ENCODE results near the gene EVC. TPM values are rescaled to one million over a fixed set of nuclear protein-coding genes. Genes with fewer than 3 reads are reported as not detected.

The EVC gene
- total and polyA plus RNA-seq, 2 of the 8 experiments (the other 6 are each of a cell fraction or from before 2014, with no cell fraction given): 2.6 to 9.8 TPM

DNA sequence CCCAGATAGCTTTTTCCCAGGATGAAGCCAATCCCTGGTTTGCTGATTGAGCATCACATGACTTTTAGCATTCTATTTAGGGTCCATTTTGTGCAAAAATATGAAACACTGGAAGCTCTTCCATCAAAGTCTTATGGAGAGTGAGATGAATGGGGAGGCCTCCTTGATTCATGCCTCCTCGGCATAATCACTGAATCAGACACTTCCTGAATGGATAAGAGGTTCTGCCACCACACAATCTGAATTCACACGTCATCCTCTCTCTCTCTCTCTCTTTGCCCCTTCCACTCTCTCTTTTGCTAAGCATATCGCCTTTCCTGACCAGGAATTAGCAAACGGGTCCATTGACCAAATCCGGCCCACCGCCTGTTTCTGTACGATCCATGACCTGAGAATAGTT lies 113.2 kb downstream of the EVC start:
- Histone ChIP-seq H4K20me1 (replicated peaks in 1 of 2; ENCODE audit: control insufficient read depth in 1 of 2, insufficient read depth in 2 of 2, low read length in 2 of 2) (peaks cover 4 to 35% of the 10 kb centered on the region in 2 experiments), H3K23ac (ENCODE audit: insufficient read length) (no peak overlapping the region)
- CTCF ChIA-PET (ENCODE audit: partially characterized antibody): interaction anchor here (0.7 to 7.1 kb wide), 19 partner anchors 11 to 882 kb away, joined by 3 to 110 read pairs (median 4); no protein-coding TSS in a partner anchor
- TF ChIP-seq MAFK (IDR thresholded peaks at IDR 0.05; ENCODE audit: low read depth, low read length) (no peak), CBX8 (IDR thresholded peaks at IDR 0.05; ENCODE audit: borderline replicate concordance, low read depth, low read length) (no peak), SAP30 (IDR thresholded peaks at IDR 0.05; ENCODE audit: insufficient read depth, insufficient replicate concordance, low read length) (no peak), POLR2AphosphoS5 (IDR thresholded peaks at IDR 0.05; ENCODE audit: low read depth, low read length) (no peak), CHD2 (IDR thresholded peaks at IDR 0.05; ENCODE audit: low read length) (no peak), GTF2F1 (IDR thresholded peaks at IDR 0.05; ENCODE audit: borderline replicate concordance, low read depth, low read length) (no peak), POLR2A (IDR thresholded peaks at IDR 0.05; ENCODE audit: control extremely low read depth in 1 of 2, low read depth in 2 of 2, low read length in 2 of 2) (no peak), KDM1A (IDR thresholded peaks at IDR 0.05; ENCODE audit: borderline replicate concordance, low read length) (no peak), KDM5A (IDR thresholded peaks at IDR 0.05; ENCODE audit: low read length) (no peak), SP2 (IDR thresholded peaks at IDR 0.05; ENCODE audit: low read length) (no peak), ASH2L (IDR thresholded peaks at IDR 0.05; ENCODE audit: low read length) (no peak), PHF8 (conservative IDR thresholded peaks at IDR 0.05; ENCODE audit: low read depth, low read length) (no peak)
- TF ChIP-seq, protein P1, sequence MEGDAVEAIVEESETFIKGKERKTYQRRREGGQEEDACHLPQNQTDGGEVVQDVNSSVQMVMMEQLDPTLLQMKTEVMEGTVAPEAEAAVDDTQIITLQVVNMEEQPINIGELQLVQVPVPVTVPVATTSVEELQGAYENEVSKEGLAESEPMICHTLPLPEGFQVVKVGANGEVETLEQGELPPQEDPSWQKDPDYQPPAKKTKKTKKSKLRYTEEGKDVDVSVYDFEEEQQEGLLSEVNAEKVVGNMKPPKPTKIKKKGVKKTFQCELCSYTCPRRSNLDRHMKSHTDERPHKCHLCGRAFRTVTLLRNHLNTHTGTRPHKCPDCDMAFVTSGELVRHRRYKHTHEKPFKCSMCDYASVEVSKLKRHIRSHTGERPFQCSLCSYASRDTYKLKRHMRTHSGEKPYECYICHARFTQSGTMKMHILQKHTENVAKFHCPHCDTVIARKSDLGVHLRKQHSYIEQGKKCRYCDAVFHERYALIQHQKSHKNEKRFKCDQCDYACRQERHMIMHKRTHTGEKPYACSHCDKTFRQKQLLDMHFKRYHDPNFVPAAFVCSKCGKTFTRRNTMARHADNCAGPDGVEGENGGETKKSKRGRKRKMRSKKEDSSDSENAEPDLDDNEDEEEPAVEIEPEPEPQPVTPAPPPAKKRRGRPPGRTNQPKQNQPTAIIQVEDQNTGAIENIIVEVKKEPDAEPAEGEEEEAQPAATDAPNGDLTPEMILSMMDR (IDR thresholded peaks at IDR 0.05; ENCODE audit: control extremely low read depth in 1 of 3, insufficient read depth in 1 of 3, low read depth in 1 of 3, low read length in 3 of 3): no peak

More for the DNA sequence above, 113.2 kb downstream of the EVC start:
- H3K14ac ChIP-seq (ENCODE audit: insufficient read length): no peak overlapping the region
- no peak overlapping the region for H4K8ac ChIP-seq (ENCODE audit: extremely low read depth, insufficient read depth, low read length)
- H3K9ac ChIP-seq (replicated peaks in 1 of 4; ENCODE audit: extremely low read depth in 1 of 4, low read depth in 3 of 4, low read length in 3 of 4): no peak overlapping the region
- H3K36me3 ChIP-seq (ENCODE audit: control insufficient read depth in 2 of 4, insufficient read depth in 4 of 4, low read length in 3 of 4): peaks cover 13 to 56% (median 43%) of the 10 kb centered on the region in 4 experiments; a peak in 7 of 8 replicates
- no peak overlapping the region for H3K4ac ChIP-seq (replicated peaks; ENCODE audit: insufficient read length, low read depth, low read length)
- H3K79me1 ChIP-seq (ENCODE audit: low read depth, low read length): peaks cover 9% of the 10 kb centered on the region
- H3K23me2 ChIP-seq (ENCODE audit: low read depth, low read length): peaks cover 1% of the 10 kb centered on the region; the same call in 1 of the 2 replicates
- POLR2A ChIA-PET (ENCODE audit: partially characterized antibody): no interaction called here
- no peak overlapping the region for H4K91ac ChIP-seq (replicated peaks; ENCODE audit: insufficient read length, low read length)
- no peak overlapping the region for H4K5ac ChIP-seq (ENCODE audit: insufficient read length, low read depth, low read length)
- H2BK12ac ChIP-seq (ENCODE audit: low read depth, low read length): no peak overlapping the region
- no peaks in the 10 kb centered on the region; a peak in 1 of 7 replicates for H3K27me3 ChIP-seq (replicated peaks in 1 of 4; ENCODE audit: control insufficient read depth in 3 of 4, extremely low read depth in 1 of 4, insufficient read depth in 3 of 4, low read length in 3 of 4)
- H3K4me2 ChIP-seq (ENCODE audit: insufficient read depth in 1 of 2, low read depth in 2 of 2, low read length in 2 of 2): no peak overlapping the region
- FAIRE-seq (no peak), DNase-seq (ENCODE audit: low read depth in 1 of 2, low spot score in 2 of 2) (no peak)
- H3K18ac ChIP-seq (ENCODE audit: extremely low read depth, low read length): no peak overlapping the region
- no peak overlapping the region for H2BK5ac ChIP-seq (ENCODE audit: low read depth, low read length)
- no peak overlapping the region for H3K56ac ChIP-seq (replicated peaks; ENCODE audit: insufficient read length, low read depth, low read length)
- no peak overlapping the region for H2AFZ ChIP-seq (ENCODE audit: low read length)
- no peak overlapping the region for H2BK15ac ChIP-seq (ENCODE audit: low read length)
- H3K79me2 ChIP-seq (ENCODE audit: control insufficient read depth in 1 of 2, insufficient read depth in 2 of 2, low read length in 2 of 2): no peaks in the 10 kb centered on the region
- no peaks in the 10 kb centered on the region for H3K4me1 ChIP-seq (replicated peaks in 1 of 4; ENCODE audit: control insufficient read depth in 3 of 4, insufficient read depth in 4 of 4, low read length in 3 of 4)
- no peak overlapping the region for H2BK20ac ChIP-seq (ENCODE audit: low read length)
- no peak overlapping the region for H3K27ac ChIP-seq (ENCODE audit: low read depth, low read length)
- 92% methylated on average over 7 of the region's 7 CpGs; no CpG with 5 or more reads in 1 of the 2 experiments for WGBS, 2 experiments (ENCODE audit: extremely low coverage in 1 of 2, insufficient coverage in 1 of 2, insufficient read length in 1 of 2, insufficient replicate concordance in 2 of 2, low coverage in 1 of 2, low lambda C conversion rate in 2 of 2, missing lambda C conversion rate in 1 of 2)
- H2AK5ac ChIP-seq (ENCODE audit: low read depth, low read length): no peak overlapping the region
- H3K9me3 ChIP-seq (ENCODE audit: insufficient read depth in 2 of 2, low read depth in 1 of 2, low read length in 1 of 2): no peaks in the 10 kb centered on the region
- H3K4me3 ChIP-seq (ENCODE audit: extremely low read depth in 1 of 4, insufficient read depth in 2 of 4, low read depth in 3 of 4, low read length in 4 of 4): no peak overlapping the region
- no peak overlapping the region for H2BK120ac ChIP-seq (replicated peaks; ENCODE audit: low read depth, low read length)

Measured in H1 (cell line).